ENCODE data around the gene CELF2.

The CELF2 gene

DNA sequence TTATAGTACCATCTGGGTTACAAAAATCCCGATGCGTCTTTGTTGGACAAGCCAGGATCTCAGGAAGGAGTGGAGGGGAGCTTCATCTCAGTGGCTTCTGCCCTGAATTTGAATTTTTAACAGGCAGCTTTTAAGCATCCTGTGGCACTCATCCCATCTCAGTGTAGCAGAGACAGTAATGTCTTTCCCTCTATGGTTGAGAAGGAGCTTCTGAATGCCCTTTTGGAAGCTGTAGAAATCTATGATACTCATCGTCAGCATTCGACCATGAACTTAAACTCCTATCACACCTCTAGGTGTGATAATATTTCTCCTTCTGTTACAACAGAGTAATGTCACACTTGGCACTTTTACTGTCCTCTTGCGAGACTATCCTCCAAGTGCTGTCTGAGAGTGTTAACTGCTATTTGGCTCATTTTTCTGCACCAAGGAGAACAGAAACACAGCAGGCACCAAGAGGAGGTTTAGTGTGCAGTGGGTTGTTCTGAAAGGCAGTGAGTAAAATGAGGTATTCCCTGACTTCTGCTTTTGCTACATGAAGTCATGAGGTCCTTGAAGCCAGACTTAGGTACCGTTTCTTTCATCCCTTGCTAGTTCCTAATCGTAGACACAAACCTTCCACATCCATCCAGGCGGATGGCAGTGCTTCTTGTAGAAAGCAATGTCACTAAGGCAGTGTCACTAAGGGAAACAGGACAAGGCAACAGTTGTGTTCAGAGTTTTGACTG lies 177.4 kb downstream of the CELF2 start:
- no peak for DNase-seq (ENCODE audit: low spot score)
- ChIA-PET CTCF (no interaction called here), POLR2A (ENCODE audit: low non-redundant PET) (no interaction called here)
- TF ChIP-seq, protein P1, sequence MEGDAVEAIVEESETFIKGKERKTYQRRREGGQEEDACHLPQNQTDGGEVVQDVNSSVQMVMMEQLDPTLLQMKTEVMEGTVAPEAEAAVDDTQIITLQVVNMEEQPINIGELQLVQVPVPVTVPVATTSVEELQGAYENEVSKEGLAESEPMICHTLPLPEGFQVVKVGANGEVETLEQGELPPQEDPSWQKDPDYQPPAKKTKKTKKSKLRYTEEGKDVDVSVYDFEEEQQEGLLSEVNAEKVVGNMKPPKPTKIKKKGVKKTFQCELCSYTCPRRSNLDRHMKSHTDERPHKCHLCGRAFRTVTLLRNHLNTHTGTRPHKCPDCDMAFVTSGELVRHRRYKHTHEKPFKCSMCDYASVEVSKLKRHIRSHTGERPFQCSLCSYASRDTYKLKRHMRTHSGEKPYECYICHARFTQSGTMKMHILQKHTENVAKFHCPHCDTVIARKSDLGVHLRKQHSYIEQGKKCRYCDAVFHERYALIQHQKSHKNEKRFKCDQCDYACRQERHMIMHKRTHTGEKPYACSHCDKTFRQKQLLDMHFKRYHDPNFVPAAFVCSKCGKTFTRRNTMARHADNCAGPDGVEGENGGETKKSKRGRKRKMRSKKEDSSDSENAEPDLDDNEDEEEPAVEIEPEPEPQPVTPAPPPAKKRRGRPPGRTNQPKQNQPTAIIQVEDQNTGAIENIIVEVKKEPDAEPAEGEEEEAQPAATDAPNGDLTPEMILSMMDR (conservative IDR thresholded peaks at IDR 0.05; ENCODE audit: low read depth): no peak
- no peak overlapping the region for H3K27ac ChIP-seq

GRCh38 chr10:11195623-11196022 lies 178.0 kb downstream of the CELF2 start:
- DNase-seq (ENCODE audit: low spot score): no peak
- H3K27ac ChIP-seq: no peak overlapping the region
- ChIA-PET CTCF (no interaction called here), POLR2A (ENCODE audit: low non-redundant PET) (no interaction called here)
- TF ChIP-seq, protein P1 (conservative IDR thresholded peaks at IDR 0.05; ENCODE audit: low read depth): no peak

DNA sequence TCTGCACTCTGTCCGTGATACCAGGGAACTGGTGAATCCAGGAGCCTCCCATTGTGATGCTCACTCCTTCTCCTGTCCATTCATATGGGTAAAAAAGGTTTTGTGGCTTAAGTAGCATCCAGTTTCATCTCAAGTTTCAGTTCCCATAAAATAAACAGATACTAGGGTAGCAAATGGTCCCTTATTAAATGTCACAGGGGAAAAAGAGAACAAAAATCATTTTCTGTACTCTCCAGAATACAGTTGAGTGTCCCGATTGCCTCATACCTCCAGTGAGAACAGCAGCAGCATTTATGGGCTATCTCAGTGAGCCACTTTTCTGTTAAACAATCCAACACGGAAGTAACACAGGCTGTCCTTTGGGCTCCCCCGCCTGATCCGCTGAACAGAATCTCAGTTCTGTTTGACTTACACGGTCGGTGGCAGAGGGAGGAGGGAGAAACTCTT lies 179.6 kb downstream of the CELF2 start:
- TF ChIP-seq, protein P1 (conservative IDR thresholded peaks at IDR 0.05; ENCODE audit: low read depth): no peak
- ChIA-PET CTCF (no interaction called here), POLR2A (ENCODE audit: low non-redundant PET) (no interaction called here)
- no peak for DNase-seq (ENCODE audit: low spot score)
- no peak overlapping the region for H3K27ac ChIP-seq

GRCh38 chr10:11197878-11198277 lies 180.2 kb downstream of the CELF2 start:
- no peak for DNase-seq (ENCODE audit: low spot score)
- ChIA-PET POLR2A (ENCODE audit: low non-redundant PET) (no interaction called here), CTCF (interaction anchor here (0.6 kb wide), 1 partner anchor 27 kb away, joined by 4 read pairs; no protein-coding TSS in a partner anchor)
- H3K27ac ChIP-seq: no peak overlapping the region
- TF ChIP-seq, protein P1 (conservative IDR thresholded peaks at IDR 0.05; ENCODE audit: low read depth): no peak

DNA sequence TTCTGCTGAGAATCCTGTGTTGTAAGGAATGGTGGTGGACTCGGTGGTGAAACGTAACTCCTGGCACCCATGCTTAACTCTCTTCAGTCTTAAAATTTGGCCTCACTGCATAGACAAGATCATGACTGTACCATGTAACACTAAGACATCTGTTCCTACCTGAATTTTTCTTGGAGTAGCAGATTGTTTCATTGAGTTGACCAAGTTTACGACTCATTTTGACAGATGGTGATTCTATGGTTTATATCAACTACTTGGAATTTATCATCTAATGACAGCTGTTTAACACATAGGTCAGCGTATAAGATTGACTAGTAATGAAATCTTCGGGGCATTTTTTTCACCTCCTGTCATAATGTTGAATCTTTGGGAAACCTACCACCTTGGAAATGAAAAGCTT lies 184.2 kb downstream of the CELF2 start:
- no peak overlapping the region for H3K27ac ChIP-seq
- DNase-seq (ENCODE audit: low spot score): no peak
- ChIA-PET CTCF (interaction anchor here (0.6 kb wide), 1 partner anchor 758 kb away, joined by 4 read pairs; no protein-coding TSS in a partner anchor), POLR2A (ENCODE audit: low non-redundant PET) (no interaction called here)
- TF ChIP-seq, protein P1 (conservative IDR thresholded peaks at IDR 0.05; ENCODE audit: low read depth): no peak

DNA sequence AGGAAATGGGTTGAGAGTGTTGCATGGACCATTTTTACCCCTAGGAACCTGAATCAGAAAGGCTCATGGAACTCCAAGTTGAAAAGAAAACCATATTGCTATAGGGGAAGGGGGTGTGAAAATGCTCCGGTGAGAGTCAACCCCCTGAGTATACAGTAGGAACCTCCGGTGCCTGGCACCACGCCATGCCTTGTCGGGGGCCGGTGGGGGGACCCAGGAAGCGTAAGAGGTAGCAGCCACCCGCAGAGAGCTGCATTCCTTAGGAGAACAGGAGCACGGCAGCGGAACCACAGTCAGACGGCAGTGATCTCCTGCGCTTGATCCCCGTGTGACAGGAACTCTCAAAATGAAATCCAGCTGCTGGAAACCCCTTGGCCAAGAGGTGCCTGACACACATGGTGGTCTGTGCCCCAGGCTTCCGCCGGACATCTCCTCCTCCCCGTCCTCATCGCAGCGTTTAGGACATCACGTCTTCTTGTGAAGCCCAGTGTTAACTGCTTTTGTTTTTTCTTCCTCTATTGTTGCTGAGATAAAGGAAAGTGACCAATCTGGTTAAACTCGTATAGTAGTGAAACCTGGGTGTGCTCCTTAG lies 186.8 kb downstream of the CELF2 start:
- CTCF ChIA-PET: no interaction called here

More for the DNA sequence above, 186.8 kb downstream of the CELF2 start:
- no peak for DNase-seq (ENCODE audit: low spot score)
- no peak overlapping the region for H3K27ac ChIP-seq
- POLR2A ChIA-PET (ENCODE audit: low non-redundant PET): no interaction called here
- TF ChIP-seq, protein P1 (conservative IDR thresholded peaks at IDR 0.05; ENCODE audit: low read depth): no peak

Data from RWPE1 (cell line).